GM12873 (cell line): ENCODE results near the gene UNCX.

Experiments used
- CTCF ChIP-seq: IDR thresholded peaks from 2 replicates; pipeline ENCODE4 v1.5.1; 2012; ENCODE audit warnings: low read depth, mild to moderate bottlenecking, moderate library complexity, low read length, control low read depth; ENCODE audit not compliant: insufficient read depth; ENCODE audit errors: missing control alignments

The UNCX gene

DNA sequence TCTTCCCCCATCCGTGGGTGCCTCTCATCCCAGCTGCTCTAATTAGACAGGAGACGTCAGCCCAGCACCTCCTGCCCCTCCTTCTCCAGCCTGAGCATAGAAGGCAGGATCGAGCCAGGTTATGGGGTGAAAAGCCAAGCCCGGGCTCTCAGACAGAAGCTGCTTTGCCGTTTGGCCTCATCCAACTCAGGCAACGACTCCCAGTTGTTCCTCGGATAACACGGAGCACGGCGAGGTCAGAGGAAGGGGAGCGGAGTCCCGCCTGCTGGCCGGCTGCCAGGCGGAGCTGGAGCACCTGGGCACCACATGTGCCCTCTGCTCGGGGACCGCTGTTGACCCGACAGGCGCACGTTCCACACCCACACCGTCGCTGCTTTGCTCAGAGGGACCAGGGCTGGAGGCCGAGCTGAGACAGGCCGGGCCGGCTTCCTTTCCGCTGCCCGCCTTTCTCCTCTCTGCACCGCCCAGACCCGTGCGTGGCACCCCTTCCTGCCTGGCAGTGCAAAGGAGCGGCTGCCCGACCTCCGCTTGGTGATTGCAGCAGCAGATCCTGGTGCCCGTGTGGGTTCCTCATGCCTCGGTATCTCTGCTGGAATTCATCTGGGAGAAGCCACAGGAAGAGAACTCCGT lies 21.6 kb upstream of the UNCX start:
- no peak for TF ChIP-seq CTCF

DNA sequence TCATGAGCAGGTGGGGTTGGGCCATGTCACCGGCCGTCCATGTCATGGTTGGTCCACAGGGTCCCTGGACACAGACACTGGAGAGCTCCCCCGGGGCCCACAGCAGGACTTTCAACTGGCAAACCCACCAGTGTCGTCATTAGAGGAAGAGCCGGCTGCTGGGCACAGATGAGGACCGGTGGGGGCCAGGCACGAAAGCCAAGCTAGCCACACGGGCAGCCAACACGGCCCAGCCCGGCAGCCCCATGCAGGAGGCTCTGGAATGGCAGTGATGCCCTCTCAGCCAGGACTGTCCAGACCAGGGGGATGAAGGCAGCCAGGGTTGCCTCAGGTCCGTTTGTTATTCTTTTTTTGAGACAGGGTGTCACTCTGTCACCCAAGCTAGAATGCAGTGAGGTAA lies 21.1 kb upstream of the UNCX start:
- no peak for TF ChIP-seq CTCF

- no peak for TF ChIP-seq CTCF
Measured at GRCh38 chr7:1214516-1214915, 18.2 kb upstream of the UNCX start.

DNA sequence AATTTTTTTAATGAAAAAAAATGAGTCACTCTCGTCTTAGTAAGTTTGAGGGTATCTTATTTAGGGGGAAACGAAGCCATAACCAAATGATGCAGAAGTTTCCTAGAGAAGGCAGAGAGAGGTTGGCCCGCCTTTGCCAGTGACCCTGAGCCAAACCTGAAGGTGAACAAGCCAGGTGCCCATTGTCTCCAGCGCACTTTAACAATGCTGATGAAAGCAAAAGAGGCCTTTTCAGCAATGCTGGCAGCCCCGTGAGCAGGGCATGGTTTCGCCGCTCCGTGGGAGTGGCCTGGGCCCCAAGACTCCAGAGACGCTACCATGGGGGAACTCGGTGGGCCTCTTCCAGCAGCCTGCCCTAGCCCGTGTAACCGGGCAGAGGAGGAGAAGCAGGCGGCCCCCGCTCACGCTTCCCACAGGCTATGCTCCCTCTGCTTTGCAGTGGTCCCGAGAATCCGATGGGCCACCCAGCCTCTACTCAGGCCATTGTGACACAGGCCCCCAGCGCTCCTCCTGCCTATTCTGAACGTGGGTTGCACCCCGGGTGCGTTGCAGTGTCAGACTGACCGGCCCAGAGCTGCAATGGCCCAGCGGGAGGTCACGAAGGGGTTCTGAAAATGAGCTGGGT lies 14.0 kb upstream of the UNCX start:
- no peak for TF ChIP-seq CTCF

DNA sequence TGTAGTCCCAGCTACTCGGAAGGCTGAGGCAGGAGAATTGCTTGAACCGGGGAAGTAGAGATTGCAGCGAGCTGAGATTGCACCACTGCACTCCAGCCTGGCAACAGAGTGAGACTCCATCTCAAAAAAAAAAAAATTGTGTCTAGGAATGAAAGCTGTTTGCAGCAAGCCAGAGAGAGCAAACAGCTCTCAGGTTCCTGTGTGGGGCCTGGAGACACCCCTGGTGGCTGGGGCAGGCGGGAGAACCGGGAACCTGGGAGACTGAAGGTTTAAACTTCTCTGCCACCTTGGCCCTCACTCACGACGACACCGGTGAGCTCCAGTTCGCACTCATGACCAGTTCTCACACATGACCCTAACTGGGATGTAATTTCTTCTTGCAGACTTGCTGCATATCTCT lies 13.2 kb upstream of the UNCX start:
- TF ChIP-seq CTCF = no peak

DNA sequence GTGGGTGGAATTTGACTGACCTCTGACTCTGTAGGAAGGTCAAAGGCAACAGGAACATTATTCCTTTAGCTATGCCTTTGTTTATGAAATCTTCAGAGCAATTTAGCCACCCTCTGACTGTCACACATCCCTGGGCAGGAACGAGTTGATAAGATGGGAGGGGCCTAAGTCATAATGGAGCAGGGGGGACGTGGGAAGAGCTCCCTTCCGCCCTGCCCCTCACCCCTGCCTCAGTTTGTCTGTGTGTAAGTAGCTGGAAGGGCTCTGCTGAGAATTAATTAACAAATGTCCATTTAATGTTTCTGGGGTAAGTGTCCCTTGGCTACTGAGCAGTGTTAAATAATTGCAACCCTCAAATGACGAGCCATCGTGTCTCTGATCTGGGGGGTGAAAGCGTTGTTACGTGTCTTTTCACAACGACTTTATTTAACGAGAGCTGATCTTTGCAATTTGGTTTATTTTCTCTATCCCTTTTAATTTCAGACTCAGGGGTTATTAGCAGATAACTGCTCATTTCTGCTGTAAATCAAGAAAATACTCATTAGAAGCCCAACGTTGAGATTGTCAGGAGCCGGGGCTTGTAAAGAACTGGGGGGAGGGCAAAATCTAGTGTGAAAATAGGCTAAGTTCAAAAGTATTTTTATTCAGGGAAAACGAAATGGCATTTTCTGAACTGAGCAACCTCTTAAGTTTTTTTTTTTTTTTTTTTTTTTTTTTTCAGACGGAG lies 12.5 kb upstream of the UNCX start:
- TF ChIP-seq CTCF = no peak

DNA sequence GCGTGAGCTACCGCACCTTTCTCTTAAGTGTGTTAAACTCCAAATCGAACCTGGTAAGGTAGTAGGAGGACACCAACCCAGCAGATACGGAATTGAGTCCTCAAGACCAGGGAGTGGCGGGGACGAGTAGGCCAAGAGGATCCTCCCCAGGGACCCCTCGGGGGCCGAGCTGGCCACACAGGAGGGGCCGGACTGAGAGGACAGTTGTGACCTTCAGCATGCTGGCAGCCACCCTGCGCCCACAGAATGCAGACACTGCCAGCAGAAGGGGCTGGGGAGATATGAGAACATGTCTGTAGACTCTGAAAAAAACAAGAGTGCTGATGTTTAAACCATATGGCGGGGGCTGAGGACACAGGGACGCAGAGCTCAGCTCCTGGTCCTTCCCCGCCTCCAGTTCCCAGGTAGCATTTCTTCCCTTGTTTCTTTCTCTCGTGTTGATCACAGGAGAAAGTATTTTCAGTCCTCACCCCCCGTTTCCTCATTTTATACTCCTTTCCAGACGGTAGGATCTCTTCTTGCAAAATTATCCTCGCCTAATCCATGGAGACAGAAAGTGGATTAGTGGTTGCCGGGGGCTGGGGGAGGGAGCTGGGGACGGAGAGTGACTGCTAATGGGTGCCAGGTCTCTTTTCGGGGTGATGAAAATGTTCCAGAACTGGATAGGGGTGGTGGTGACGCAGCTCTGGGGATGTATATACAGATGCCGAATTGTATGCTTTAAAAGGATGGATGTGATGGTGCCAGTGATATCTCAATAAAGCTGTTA lies 11.5 kb upstream of the UNCX start:
- no peak for TF ChIP-seq CTCF
